SK-N-SH (cell line): ENCODE results near the gene DMD.

Experiments
- MXI1 ChIP-seq: IDR thresholded peaks from 2 replicates; pipeline ENCODE4 v1.6.1; 2012; ENCODE audit warnings: mild to moderate bottlenecking, low read depth, low read length, improper control_type of control experiment
- TAF1 ChIP-seq: IDR thresholded peaks from 2 replicates; pipeline ENCODE4 v1.6.1; 2012; ENCODE audit warnings: low read depth, mild to moderate bottlenecking, low read length, moderate library complexity, borderline replicate concordance
- TF ChIP-seq, protein P1 (sequence below): fragments of 200-600 bp; sonication (generic); IDR thresholded peaks from 2 replicates; pipeline ENCODE4 v1.6.1; 2017; ENCODE audit warnings: antibody characterized with exemption, mild to moderate bottlenecking, moderate library complexity

DNA sequence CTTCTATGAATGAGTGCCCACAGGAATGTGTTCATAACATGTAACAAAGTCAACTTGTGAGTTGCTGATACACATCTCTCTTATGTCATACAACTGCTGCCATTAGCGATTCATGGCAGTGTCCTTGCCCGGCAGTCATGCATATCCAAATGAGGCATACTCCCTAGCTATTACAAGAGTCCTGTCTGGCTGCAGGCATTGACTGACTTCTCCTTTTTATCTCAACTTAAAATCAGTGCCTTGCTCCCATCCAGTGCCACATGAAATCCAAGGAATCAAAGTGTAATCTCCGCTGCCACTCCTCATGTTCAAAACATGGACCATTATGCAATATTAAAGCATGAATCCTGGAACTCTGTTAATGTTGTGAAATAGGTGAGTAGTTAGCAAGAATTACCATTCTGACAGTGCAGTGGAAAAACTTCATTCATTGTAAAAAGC is 1790.6 kb downstream of the DMD start:
- TF ChIP-seq TAF1 (no peak), MXI1 (no peak)
- TF ChIP-seq, protein P1, sequence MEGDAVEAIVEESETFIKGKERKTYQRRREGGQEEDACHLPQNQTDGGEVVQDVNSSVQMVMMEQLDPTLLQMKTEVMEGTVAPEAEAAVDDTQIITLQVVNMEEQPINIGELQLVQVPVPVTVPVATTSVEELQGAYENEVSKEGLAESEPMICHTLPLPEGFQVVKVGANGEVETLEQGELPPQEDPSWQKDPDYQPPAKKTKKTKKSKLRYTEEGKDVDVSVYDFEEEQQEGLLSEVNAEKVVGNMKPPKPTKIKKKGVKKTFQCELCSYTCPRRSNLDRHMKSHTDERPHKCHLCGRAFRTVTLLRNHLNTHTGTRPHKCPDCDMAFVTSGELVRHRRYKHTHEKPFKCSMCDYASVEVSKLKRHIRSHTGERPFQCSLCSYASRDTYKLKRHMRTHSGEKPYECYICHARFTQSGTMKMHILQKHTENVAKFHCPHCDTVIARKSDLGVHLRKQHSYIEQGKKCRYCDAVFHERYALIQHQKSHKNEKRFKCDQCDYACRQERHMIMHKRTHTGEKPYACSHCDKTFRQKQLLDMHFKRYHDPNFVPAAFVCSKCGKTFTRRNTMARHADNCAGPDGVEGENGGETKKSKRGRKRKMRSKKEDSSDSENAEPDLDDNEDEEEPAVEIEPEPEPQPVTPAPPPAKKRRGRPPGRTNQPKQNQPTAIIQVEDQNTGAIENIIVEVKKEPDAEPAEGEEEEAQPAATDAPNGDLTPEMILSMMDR = no peak
